ENCODE results near the gene METTL9.
"Not testable (repeated sequence)": the region's sequence is repeated elsewhere in the genome, so short reads cannot be mapped to it uniquely, and the experiment has no call there.

METTL9 gene

GRCh38 chr16:21600031-21600773 lies 825 bp downstream of the METTL9 start:
- DNase-seq, result no peak
- TF ChIP-seq CTCF (IDR thresholded peaks at IDR 0.05; ENCODE audit: low read depth, low read length), result no peak
- Histone ChIP-seq H3K36me3 (no peaks in the 10 kb centered on the region), H3K4me3 (ENCODE audit: low read depth, low read length) (peak overlapping the region; percentile 85), H3K27me3 (ENCODE audit: insufficient read depth, low read depth, severe bottlenecking) (no peaks in the 10 kb centered on the region), H3K9me3 (ENCODE audit: severe bottlenecking) (no peaks in the 10 kb centered on the region), H3K27ac (peak overlapping the region; percentile 96)

- no peak for TF ChIP-seq CTCF (IDR thresholded peaks at IDR 0.05; ENCODE audit: low read depth, low read length)
- no peaks in the 10 kb centered on the region for H3K27me3 ChIP-seq (ENCODE audit: insufficient read depth, low read depth, severe bottlenecking)
- DNase-seq, result no peak
- no peaks in the 10 kb centered on the region for H3K9me3 ChIP-seq (ENCODE audit: severe bottlenecking)
- H3K36me3 ChIP-seq, result no peaks in the 10 kb centered on the region
- H3K4me3 ChIP-seq (ENCODE audit: low read depth, low read length), result no peak overlapping the region
- H3K27ac ChIP-seq, result no peak overlapping the region
These were observed 3.4 kb downstream of the METTL9 start for GRCh38 chr16:21602785-21603184.

GRCh38 chr16:21603928-21604327 lies 4.6 kb downstream of the METTL9 start:
- no peak overlapping the region; the same call in 1 of the 2 replicates for H3K4me3 ChIP-seq (ENCODE audit: low read depth, low read length)
- H3K9me3 ChIP-seq (ENCODE audit: severe bottlenecking), result no peaks in the 10 kb centered on the region
- no peaks in the 10 kb centered on the region for H3K36me3 ChIP-seq
- DNase-seq, result peak; percentile 90
- no peaks in the 10 kb centered on the region for H3K27me3 ChIP-seq (ENCODE audit: insufficient read depth, low read depth, severe bottlenecking)
- peak; percentile 38; the same call in 1 of the 2 replicates for TF ChIP-seq CTCF (IDR thresholded peaks at IDR 0.05; ENCODE audit: low read depth, low read length)
- peak overlapping the region; percentile 37 for H3K27ac ChIP-seq

GRCh38 chr16:21605848-21606247 lies 6.5 kb downstream of the METTL9 start:
- not testable (repeated sequence) for H3K9me3 ChIP-seq (ENCODE audit: severe bottlenecking); H3K27me3 ChIP-seq (ENCODE audit: insufficient read depth, low read depth, severe bottlenecking); DNase-seq; H3K27ac ChIP-seq; H3K4me3 ChIP-seq (ENCODE audit: low read depth, low read length); H3K36me3 ChIP-seq

- no peak overlapping the region for H3K27ac ChIP-seq
These were observed 9.4 kb downstream of the METTL9 start for GRCh38 chr16:21608639-21609328.

More at GRCh38 chr16:21608639-21609328, 9.4 kb downstream of the METTL9 start:
- no peak overlapping the region for H3K4me3 ChIP-seq (ENCODE audit: low read depth, low read length)
- H3K27me3 ChIP-seq (ENCODE audit: insufficient read depth, low read depth, severe bottlenecking), result no peaks in the 10 kb centered on the region
- no peak for TF ChIP-seq CTCF (IDR thresholded peaks at IDR 0.05; ENCODE audit: low read depth, low read length)
- no peaks in the 10 kb centered on the region for H3K9me3 ChIP-seq (ENCODE audit: severe bottlenecking)
- no peaks in the 10 kb centered on the region; the same call in 1 of the 2 replicates for H3K36me3 ChIP-seq
- no peak for DNase-seq

Measured in WERI-Rb-1 (cell line).